Activated naive CD4-positive, alpha-beta T cell treated with anti-CD3 and anti-CD28 coated beads for 36 hours (primary cell): ENCODE data around the gene MRC2. TPM values are rescaled to one million over a fixed set of nuclear protein-coding genes. Genes with fewer than 3 reads are reported as not detected.

ENCODE experiments used
- CTCF ChIA-PET: fragments of 350-600 bp; sonication (Branson Sonifier 250); formaldehyde crosslinking; loops from one replicate; lab custom pipeline; 2021; ENCODE audit warnings: antibody characterized with exemption; lab: Charles Lee
- DNase-seq: peaks from one replicate; pipeline ENCODE4 v3.0.0-alpha.2; 2020
- H3K27ac Mint-ChIP-seq: one replicate; pipeline ENCODE4 v1.8.0; 2021; ENCODE audit warnings: mild to moderate bottlenecking, mixed read lengths
- H3K27me3 Mint-ChIP-seq: one replicate; pipeline ENCODE4 v1.8.0; 2021; ENCODE audit warnings: low read depth, mixed read lengths
- H3K36me3 Mint-ChIP-seq: one replicate; pipeline ENCODE4 v1.8.0; 2021; ENCODE audit warnings: low read depth, mixed read lengths
- H3K4me1 Mint-ChIP-seq: one replicate; pipeline ENCODE4 v1.8.0; 2021; ENCODE audit warnings: low read depth, mixed read lengths
- H3K4me3 Mint-ChIP-seq: one replicate; pipeline ENCODE4 v1.8.0; 2021; ENCODE audit warnings: mild to moderate bottlenecking, moderate library complexity, mixed read lengths
- H3K9me3 Mint-ChIP-seq: one replicate; pipeline ENCODE4 v1.8.0; 2021; ENCODE audit warnings: mixed read lengths
- intact Hi-C: fragments of 100-400 bp; cut with micrococcal nuclease; formaldehyde crosslinking; loops from one replicate; pipeline ENCODE4 v1.15.1; 2023
- total RNA-seq, 2 experiments: library from RNA; stranded (reverse); gene quantifications; one replicate each; pipeline ENCODE4 v1.2.3, GENCODE V29; 2021

MRC2 gene
- total RNA-seq, 2 experiments from 2014 or later = 4.1 to 5.5 TPM

DNA sequence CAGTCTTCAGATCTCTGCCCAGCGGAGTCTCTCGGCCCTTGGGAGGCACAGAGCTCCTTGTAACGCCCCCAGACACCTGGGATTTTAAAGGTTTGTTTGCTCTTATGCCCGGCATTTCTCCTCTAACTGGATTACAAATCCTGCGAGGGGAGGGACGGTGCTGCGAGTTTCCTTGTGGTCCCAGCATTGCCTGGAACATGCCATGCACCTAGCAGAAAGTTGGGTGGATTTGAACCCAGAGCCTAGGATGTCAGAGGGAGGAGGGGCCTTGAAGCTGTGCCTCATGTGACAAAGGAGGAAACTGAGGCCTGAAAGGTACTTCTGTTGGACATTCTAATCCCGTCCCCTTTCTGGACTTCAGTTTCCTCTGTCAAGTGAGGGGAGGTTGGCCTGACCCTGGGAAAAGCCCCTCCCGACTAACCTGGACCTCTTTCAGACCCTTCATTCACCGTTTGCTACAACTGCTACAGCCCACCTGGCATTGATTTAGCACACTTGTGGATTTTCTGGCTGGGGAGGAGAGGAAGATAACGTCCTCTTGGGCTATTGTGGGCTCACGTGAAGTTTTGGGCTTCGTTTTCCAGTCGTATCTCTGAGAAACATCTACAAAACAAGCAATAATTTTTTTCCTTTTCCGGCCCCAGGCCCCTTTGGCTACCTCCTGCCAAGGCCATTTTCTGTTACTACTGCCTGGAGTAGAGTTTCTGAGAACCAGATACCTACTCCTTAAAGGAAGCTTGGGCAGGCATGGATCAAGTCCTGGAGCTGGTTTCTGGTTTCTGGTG is 30.9 kb downstream of the MRC2 start:
- Mint-ChIP-seq H3K27ac (no peak overlapping the region), H3K36me3 (peaks cover 3% of the 10 kb centered on the region), H3K4me1 (peaks cover 10% of the 10 kb centered on the region), H3K27me3 (peaks cover 27% of the 10 kb centered on the region), H3K9me3 (peaks cover 12% of the 10 kb centered on the region), H3K4me3 (no peak overlapping the region)
- no peak for DNase-seq
- CTCF ChIA-PET = interaction anchor here (0.7 kb wide), 1 partner anchor 31 kb away, joined by 3 read pairs; no protein-coding TSS in a partner anchor
- intact Hi-C loops = no loop called here

DNA sequence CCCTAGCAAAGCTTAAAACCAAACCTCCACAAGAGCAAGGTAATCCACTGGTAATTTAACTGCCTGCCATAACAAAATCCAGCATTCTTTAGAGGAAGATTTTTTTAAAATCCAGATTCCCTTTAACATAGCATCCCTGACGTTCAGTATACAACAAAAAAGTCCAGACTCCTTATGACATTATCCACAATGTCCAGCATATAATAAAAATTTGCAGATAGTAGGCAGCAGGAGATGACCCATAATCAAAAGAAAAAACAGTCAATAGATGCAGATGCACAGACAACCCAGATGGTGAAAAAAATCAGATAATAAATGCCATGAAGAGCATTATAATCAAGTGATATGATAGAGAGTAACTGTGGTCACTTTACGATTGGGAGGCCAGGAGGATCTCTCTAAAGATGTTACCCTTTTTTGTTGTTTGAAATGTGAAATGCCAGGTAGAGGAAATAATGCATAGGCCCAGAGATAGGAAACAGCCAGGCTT is 33.2 kb downstream of the MRC2 start:
- CTCF ChIA-PET = interaction anchor here (0.5 kb wide), 1 partner anchor 523 kb away, joined by 5 read pairs; no protein-coding TSS in a partner anchor
- Mint-ChIP-seq H3K9me3 (peaks cover 12% of the 10 kb centered on the region), H3K4me1 (no peaks in the 10 kb centered on the region), H3K36me3 (peaks cover 3% of the 10 kb centered on the region), H3K27me3 (peaks cover 20% of the 10 kb centered on the region), H3K4me3 (no peak overlapping the region), H3K27ac (no peak overlapping the region)
- DNase-seq = no peak
- intact Hi-C loops = no loop called here

DNA sequence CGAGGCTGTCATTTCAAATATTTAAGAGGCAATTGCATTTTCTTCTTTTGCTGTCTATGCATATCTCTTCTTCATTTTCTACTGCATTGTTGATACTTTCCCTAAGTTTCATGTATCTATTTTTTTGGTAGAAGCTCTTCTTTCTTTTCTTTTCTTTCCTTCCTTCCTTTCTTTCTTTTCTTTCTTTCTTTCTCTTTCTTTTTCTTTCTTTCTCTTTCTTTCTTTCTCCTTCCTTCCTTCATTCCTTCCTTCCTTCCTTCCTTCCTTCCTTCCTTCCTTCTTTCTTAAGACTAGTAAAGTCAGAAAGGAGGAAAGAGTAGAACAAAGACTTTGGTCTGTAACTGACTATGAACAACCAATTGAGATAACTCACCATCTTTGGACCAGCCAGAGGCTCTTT is 33.9 kb downstream of the MRC2 start:
- CTCF ChIA-PET = interaction anchor here (0.6 to 0.9 kb wide), 2 partner anchors 25 to 106 kb away, joined by 3 to 7 read pairs; no protein-coding TSS in a partner anchor
- no peak overlapping the region for H3K27ac Mint-ChIP-seq
- intact Hi-C loops = no loop called here
- no peaks in the 10 kb centered on the region for H3K4me1 Mint-ChIP-seq
- H3K27me3 Mint-ChIP-seq = peaks cover 13% of the 10 kb centered on the region
- H3K4me3 Mint-ChIP-seq = no peak overlapping the region
- H3K9me3 Mint-ChIP-seq = peaks cover 12% of the 10 kb centered on the region
- H3K36me3 Mint-ChIP-seq = peaks cover 3% of the 10 kb centered on the region
- DNase-seq = no peak

DNA sequence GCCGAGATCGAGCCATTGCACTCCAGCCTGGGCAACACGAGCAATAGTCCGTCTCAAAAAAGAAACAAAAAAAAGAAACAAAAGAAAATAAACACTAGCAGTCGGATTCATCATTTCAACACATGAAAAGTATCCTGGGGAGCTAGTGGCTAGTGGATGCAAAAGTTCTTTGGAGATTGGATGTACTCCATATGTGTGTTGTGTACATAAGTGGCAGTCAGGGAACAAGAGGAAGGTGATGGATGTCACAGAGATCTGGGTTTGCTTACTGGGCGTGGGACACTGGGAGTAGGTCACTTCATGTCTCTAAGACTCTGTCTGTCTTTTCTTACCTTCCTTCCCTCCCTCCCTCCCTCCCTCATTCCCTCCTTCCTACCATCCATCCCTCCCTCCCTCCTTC is 35.4 kb downstream of the MRC2 start:
- no peak overlapping the region for H3K27ac Mint-ChIP-seq
- intact Hi-C loops = no loop called here
- H3K36me3 Mint-ChIP-seq = peaks cover 3% of the 10 kb centered on the region
- H3K9me3 Mint-ChIP-seq = peaks cover 12% of the 10 kb centered on the region
- peaks cover 3% of the 10 kb centered on the region for H3K4me1 Mint-ChIP-seq
- CTCF ChIA-PET = interaction anchor here (0.7 kb wide), 1 partner anchor 132 kb away, joined by 4 read pairs; no protein-coding TSS in a partner anchor
- H3K27me3 Mint-ChIP-seq = peaks cover 12% of the 10 kb centered on the region
- no peak overlapping the region for H3K4me3 Mint-ChIP-seq
- no peak for DNase-seq

DNA sequence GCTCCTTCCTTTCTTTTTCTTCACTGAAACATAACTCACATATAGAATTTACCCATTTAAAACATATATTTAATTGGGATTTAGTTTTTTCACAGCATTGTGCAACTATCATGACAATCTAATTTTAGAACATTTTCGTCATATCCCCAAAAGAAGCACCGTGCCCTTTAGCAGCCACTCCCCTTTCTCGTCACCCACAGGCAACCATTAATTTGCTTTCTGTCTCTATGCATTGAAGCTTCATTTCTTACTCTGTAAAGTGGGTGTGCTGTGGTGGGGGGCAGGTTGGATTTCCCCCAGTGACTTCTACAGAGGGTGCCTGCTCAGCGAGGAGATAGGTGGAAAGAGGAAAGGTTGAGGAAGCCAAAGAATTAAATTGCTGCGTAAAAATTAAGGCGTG is 35.8 kb downstream of the MRC2 start:
- Mint-ChIP-seq H3K27ac (no peak overlapping the region), H3K4me3 (no peak overlapping the region), H3K27me3 (peaks cover 9% of the 10 kb centered on the region), H3K4me1 (peaks cover 3% of the 10 kb centered on the region), H3K9me3 (peaks cover 12% of the 10 kb centered on the region), H3K36me3 (peaks cover 3% of the 10 kb centered on the region)
- intact Hi-C loops = no loop called here
- CTCF ChIA-PET = no interaction called here
- no peak for DNase-seq

DNA sequence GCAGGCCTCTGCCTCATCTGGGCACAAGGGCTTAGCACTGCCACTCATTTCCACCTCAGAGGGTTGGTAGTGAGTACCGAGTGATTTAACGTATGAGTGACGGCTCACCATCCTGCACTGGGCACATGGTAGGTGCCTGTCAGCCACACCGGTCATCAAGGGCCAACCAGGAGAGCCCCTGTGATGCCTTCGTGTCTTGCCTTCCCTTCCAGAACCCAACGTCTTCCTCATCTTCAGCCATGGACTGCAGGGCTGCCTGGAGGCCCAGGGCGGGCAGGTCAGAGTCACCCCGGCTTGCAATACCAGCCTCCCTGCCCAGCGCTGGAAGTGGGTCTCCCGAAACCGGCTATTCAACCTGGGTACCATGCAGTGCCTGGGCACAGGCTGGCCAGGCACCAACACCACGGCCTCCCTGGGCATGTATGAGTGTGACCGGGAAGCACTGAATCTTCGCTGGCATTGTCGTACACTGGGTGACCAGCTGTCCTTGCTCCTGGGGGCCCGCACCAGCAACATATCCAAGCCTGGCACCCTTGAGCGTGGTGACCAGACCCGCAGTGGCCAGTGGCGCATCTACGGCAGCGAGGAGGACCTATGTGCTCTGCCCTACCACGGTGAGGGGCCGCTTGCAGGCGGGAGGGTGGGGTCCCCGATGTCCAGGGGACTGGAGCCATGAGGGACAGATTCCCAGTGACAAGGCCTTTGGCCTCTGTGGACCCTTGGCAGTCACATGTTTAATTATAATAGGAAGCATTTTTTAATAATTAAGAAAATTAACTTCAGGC is 37.1 kb downstream of the MRC2 start:
- DNase-seq = no peak
- peaks cover 12% of the 10 kb centered on the region for H3K9me3 Mint-ChIP-seq
- H3K27ac Mint-ChIP-seq = no peak overlapping the region
- peaks cover 3% of the 10 kb centered on the region for H3K4me1 Mint-ChIP-seq
- H3K27me3 Mint-ChIP-seq = peaks cover 9% of the 10 kb centered on the region
- no peak overlapping the region for H3K4me3 Mint-ChIP-seq
- intact Hi-C loops = no loop called here
- CTCF ChIA-PET = interaction anchor here (0.7 kb wide), 1 partner anchor 304 kb away, joined by 4 read pairs; no protein-coding TSS in a partner anchor
- peaks cover 3% of the 10 kb centered on the region for H3K36me3 Mint-ChIP-seq

DNA sequence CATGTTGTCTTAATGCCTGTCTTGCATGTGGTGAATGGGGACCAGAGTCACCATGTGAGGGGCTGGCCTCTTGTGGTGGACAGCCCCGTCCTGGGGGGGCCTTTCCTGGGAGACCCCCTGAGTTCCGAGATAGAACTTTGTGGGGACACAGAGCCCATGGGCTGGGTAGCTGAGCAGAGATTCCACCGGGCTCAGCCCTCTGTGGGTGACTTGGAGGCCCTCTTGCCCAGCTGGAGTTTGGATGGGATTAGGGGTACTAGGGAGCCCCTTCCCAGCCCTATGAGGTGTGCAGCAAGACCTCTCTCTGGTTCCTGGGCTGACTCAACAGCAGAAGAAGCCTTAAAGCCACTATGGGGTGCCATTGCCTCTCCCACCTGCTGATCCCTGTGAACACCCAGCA is 38.1 kb downstream of the MRC2 start:
- CTCF ChIA-PET = no interaction called here
- intact Hi-C loops = no loop called here
- H3K36me3 Mint-ChIP-seq = peaks cover 2% of the 10 kb centered on the region
- peaks cover 7% of the 10 kb centered on the region for H3K9me3 Mint-ChIP-seq
- H3K4me3 Mint-ChIP-seq = no peak overlapping the region
- peaks cover 4% of the 10 kb centered on the region for H3K27me3 Mint-ChIP-seq
- DNase-seq = no peak
- H3K27ac Mint-ChIP-seq = no peak overlapping the region
- H3K4me1 Mint-ChIP-seq = peaks cover 3% of the 10 kb centered on the region

DNA sequence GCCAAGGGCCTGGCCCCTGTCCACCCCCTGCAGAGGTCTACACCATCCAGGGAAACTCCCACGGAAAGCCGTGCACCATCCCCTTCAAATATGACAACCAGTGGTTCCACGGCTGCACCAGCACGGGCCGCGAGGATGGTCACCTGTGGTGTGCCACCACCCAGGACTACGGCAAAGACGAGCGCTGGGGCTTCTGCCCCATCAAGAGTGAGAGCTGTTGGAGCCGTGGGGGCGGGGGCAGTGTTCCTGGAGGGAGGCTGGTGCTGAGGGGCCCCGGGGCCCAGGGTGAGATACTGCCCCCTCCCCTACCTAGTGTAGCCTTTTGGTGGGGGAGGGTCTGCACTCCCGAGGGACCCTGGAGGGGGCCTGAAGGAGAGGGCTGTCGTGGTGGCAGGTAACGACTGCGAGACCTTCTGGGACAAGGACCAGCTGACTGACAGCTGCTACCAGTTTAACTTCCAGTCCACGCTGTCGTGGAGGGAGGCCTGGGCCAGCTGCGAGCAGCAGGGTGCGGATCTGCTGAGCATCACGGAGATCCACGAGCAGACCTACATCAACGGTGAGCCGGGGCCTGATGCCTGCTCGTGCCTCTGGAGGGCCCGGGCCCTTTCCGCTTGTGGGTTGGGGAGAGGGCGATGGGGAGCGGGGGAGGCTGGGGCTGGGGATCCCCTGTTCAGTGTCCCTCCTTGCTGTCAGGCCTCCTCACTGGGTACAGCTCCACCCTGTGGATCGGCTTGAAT is 38.8 kb downstream of the MRC2 start:
- peaks cover 3% of the 10 kb centered on the region for H3K4me1 Mint-ChIP-seq
- CTCF ChIA-PET = no interaction called here
- H3K4me3 Mint-ChIP-seq = no peak overlapping the region
- peaks cover 3% of the 10 kb centered on the region for H3K9me3 Mint-ChIP-seq
- H3K27ac Mint-ChIP-seq = no peak overlapping the region
- intact Hi-C loops = no loop called here
- H3K36me3 Mint-ChIP-seq = no peaks in the 10 kb centered on the region
- peaks cover 2% of the 10 kb centered on the region for H3K27me3 Mint-ChIP-seq
- DNase-seq = no peak

DNA sequence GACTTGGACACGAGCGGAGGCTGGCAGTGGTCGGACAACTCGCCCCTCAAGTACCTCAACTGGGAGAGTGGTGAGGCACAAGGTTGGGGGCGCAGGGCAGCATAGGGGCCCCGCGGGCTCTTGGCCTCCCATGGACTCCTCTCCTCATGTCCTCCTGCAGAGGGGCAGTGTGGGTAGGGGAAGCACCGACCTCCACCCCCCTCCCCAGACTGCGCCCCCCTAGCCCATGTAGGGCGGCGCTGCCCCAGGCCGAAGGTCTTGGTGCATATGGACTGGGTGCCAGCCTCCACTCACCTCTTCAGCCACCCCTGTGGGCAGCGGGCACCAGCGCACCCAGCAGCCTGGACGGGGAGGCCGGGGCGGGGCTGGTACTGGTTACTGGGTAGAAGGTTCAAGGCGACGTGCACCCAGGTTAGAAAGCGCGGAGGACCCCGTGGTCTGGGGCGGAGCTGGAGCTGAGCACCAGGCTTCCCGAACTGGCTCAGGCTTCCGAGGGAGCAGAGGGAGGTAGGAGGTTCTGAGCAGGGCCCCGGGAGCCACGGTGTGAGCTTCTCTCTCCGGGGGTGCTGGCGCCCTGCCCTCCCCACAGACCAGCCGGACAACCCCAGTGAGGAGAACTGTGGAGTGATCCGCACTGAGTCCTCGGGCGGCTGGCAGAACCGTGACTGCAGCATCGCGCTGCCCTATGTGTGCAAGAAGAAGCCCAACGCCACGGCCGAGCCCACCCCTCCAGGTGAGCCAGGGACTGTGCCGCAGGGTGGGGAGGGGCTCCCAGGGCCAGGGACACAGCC is 39.5 kb downstream of the MRC2 start:
- Mint-ChIP-seq H3K27me3 (peaks cover 2% of the 10 kb centered on the region), H3K4me3 (no peak overlapping the region), H3K27ac (no peak overlapping the region), H3K4me1 (peaks cover 3% of the 10 kb centered on the region), H3K36me3 (no peaks in the 10 kb centered on the region), H3K9me3 (no peaks in the 10 kb centered on the region)
- intact Hi-C loops = no loop called here
- CTCF ChIA-PET = no interaction called here
- DNase-seq = no peak

DNA sequence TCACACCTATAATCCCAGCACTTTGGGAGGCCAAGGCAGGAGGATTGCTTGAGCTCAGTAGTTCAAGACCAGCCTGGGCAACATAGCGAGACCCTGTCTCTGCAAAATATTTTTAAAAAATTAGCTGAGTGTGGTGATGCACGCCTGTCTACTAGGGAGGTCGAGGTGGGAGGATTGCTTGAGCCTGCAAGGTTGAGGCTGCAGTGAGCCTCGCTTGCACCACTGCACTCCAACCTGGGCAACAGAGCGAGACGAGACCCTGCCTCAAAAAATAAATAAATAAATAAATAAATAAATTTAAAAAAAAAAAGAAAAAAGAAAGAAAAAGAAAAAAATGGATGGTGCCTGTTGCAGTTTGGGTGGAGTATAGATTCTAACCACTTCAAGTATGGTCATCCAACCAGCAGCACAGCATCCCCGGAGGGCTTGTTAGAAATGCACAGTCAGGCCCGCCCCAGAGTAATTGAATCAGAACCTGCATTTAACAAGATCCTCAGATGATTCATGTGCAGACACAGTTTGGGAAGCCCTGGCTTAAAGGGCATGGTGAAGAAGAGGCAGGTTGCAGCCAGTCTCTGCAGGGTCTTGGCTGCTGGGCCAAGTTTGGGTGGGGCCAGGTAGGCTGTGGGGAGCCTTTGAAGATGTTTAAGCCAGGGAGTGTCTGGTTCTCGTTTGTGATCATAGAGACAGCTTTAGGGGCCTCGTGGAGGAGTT is 40.8 kb downstream of the MRC2 start:
- intact Hi-C loops = no loop called here
- Mint-ChIP-seq H3K4me3 (no peak overlapping the region), H3K4me1 (peaks cover 3% of the 10 kb centered on the region), H3K9me3 (no peaks in the 10 kb centered on the region), H3K27ac (no peak overlapping the region), H3K27me3 (peaks cover 2% of the 10 kb centered on the region), H3K36me3 (no peaks in the 10 kb centered on the region)
- CTCF ChIA-PET = no interaction called here
- DNase-seq = no peak

DNA sequence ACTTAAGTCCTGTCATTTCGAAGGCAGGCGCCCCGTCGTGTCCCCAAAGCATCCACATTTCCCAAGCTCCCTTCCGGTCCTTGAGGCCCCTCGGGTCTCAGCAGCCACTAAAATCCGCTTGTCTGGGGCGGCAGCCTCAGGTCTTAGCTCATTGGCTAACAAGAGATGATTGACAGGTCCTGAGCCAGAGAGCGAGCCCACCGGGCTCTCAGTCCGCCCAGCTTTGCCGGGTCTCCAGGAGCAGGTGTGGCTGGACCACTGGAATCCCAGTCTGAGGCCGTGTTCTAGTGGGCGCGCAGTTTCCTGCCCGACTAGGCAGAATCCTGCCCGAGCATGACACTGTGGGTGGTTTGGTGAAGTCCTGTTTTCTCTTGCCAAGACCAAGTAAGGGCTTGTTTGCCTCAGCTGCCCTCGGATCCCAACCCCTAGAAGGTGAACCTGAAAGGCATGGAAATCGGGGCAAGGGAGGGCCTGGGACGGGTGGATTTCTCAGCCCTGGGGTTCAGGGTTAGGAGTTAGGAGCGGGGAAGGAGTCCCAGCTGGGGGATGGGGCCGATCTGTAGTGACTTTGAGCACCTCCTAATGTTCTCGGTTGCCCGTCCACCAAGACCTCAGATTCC is 42.8 kb downstream of the MRC2 start:
- H3K27ac Mint-ChIP-seq = no peak overlapping the region
- no peaks in the 10 kb centered on the region for H3K36me3 Mint-ChIP-seq
- CTCF ChIA-PET = no interaction called here
- no peak for DNase-seq
- H3K4me1 Mint-ChIP-seq = peaks cover 3% of the 10 kb centered on the region
- no peaks in the 10 kb centered on the region for H3K9me3 Mint-ChIP-seq
- intact Hi-C loops = no loop called here
- H3K27me3 Mint-ChIP-seq = no peaks in the 10 kb centered on the region
- no peak overlapping the region for H3K4me3 Mint-ChIP-seq
